H9 (cell line): Measurements from ENCODE around the gene ZER1. TPM values are rescaled to one million over a fixed set of nuclear protein-coding genes. Genes with fewer than 3 reads are reported as not detected.

Source experiments
- DNase-seq: peaks from one replicate; pipeline ENCODE4 v3.0.0-alpha.2; 2017
- H2AFZ ChIP-seq: one replicate; pipeline ENCODE4 v1.6.1; 2013; ENCODE audit warnings: mild to moderate bottlenecking, low read length, control low read depth, moderate library complexity
- H2AK5ac ChIP-seq: 2 replicates; pipeline ENCODE4 v1.6.1; 2013; ENCODE audit warnings: low read length, control low read depth, mixed read lengths; ENCODE audit not compliant: insufficient read length
- H2BK120ac ChIP-seq: one replicate; pipeline ENCODE4 v1.6.1; 2013; ENCODE audit warnings: low read depth, mild to moderate bottlenecking, low read length, control low read depth, inconsistent platforms; ENCODE audit not compliant: poor library complexity, severe bottlenecking
- H2BK12ac ChIP-seq: 2 replicates; pipeline ENCODE4 v1.6.1; 2013; ENCODE audit warnings: low read length, control low read depth, mixed read lengths, low read depth; ENCODE audit not compliant: insufficient read length
- H2BK15ac ChIP-seq: 2 replicates; pipeline ENCODE4 v1.6.1; 2013; ENCODE audit warnings: low read depth, low read length, control low read depth
- H2BK20ac ChIP-seq: one replicate; pipeline ENCODE4 v1.6.1; 2013; ENCODE audit warnings: low read depth, mild to moderate bottlenecking, low read length, control low read depth, inconsistent platforms; ENCODE audit not compliant: poor library complexity, severe bottlenecking
- H2BK5ac ChIP-seq: 2 replicates; pipeline ENCODE4 v1.6.1; 2013; ENCODE audit warnings: low read length, control low read depth, mixed read lengths; ENCODE audit not compliant: insufficient read length
- H3K14ac ChIP-seq: 2 replicates; pipeline ENCODE4 v1.6.1; 2013; ENCODE audit warnings: low read length, control low read depth; ENCODE audit not compliant: insufficient read depth
- H3K18ac ChIP-seq: 2 replicates; pipeline ENCODE4 v1.6.1; 2013; ENCODE audit warnings: low read depth, mild to moderate bottlenecking, mixed read lengths, low read length, control low read depth; ENCODE audit not compliant: insufficient read length
- H3K23ac ChIP-seq: 2 replicates; pipeline ENCODE4 v1.6.1; 2013; ENCODE audit warnings: low read length, control low read depth, mixed read lengths, low read depth; ENCODE audit not compliant: insufficient read length
- H3K23me2 ChIP-seq: 2 replicates; pipeline ENCODE4 v1.6.1; 2013; ENCODE audit warnings: low read depth, mild to moderate bottlenecking, mixed read lengths, low read length, control low read depth; ENCODE audit not compliant: insufficient read length, poor library complexity, severe bottlenecking
- H3K27ac ChIP-seq: 2 replicates; pipeline ENCODE4 v1.5.1; 2013; ENCODE audit warnings: low read length, control low read depth, mixed read lengths, low read depth; ENCODE audit not compliant: insufficient read length
- H3K27me3 ChIP-seq: 2 replicates; pipeline ENCODE4 v1.6.1; 2013; ENCODE audit warnings: low read length, control low read depth, inconsistent platforms; ENCODE audit not compliant: insufficient read depth
- H3K4ac ChIP-seq: 2 replicates; pipeline ENCODE4 v1.6.1; 2013; ENCODE audit warnings: low read depth, mild to moderate bottlenecking, control low read depth, inconsistent platforms, low read length, moderate library complexity
- H3K4me1 ChIP-seq: 2 replicates; pipeline ENCODE4 v1.6.1; 2013; ENCODE audit warnings: low read length, control low read depth, inconsistent platforms; ENCODE audit not compliant: insufficient read depth
- H3K4me2 ChIP-seq: 2 replicates; pipeline ENCODE4 v1.6.1; 2013; ENCODE audit warnings: low read length, control low read depth, mixed read lengths; ENCODE audit not compliant: insufficient read length, insufficient read depth
- H3K56ac ChIP-seq: 2 replicates; pipeline ENCODE4 v1.6.1; 2013; ENCODE audit warnings: low read depth, mild to moderate bottlenecking, mixed read lengths, low read length, control low read depth; ENCODE audit not compliant: insufficient read length
- H3K79me1 ChIP-seq: 2 replicates; pipeline ENCODE4 v1.6.1; 2013; ENCODE audit warnings: low read depth, mild to moderate bottlenecking, moderate library complexity, low read length, control low read depth, inconsistent platforms; ENCODE audit not compliant: insufficient read depth, poor library complexity, severe bottlenecking
- H3K79me2 ChIP-seq: 2 replicates; pipeline ENCODE4 v1.6.1; 2013; ENCODE audit warnings: low read length, control low read depth, inconsistent platforms; ENCODE audit not compliant: insufficient read depth
- H3K9ac ChIP-seq: 2 replicates; pipeline ENCODE4 v1.6.1; 2013; ENCODE audit warnings: low read length, control low read depth, mixed read lengths; ENCODE audit not compliant: insufficient read length; ENCODE audit errors: extremely low read depth
- H3K9me3 ChIP-seq: one replicate; pipeline ENCODE4 v1.6.1; 2013; ENCODE audit warnings: low read depth, low read length, inconsistent platforms; ENCODE audit not compliant: control insufficient read depth
- H3T11ph ChIP-seq: one replicate; pipeline ENCODE4 v1.6.1; 2013; ENCODE audit warnings: mild to moderate bottlenecking, low read length, control low read depth, inconsistent platforms
- H4K20me1 ChIP-seq: one replicate; pipeline ENCODE4 v1.6.1; 2013; ENCODE audit not compliant: control insufficient read depth, insufficient read length, insufficient read depth
- H4K5ac ChIP-seq: 2 replicates; pipeline ENCODE4 v1.6.1; 2013; ENCODE audit warnings: low read depth, mild to moderate bottlenecking, mixed read lengths, low read length, control low read depth; ENCODE audit not compliant: insufficient read length
- H4K8ac ChIP-seq: replicated peaks from 2 replicates; pipeline ENCODE4 v1.6.1; 2013; ENCODE audit warnings: low read length, control low read depth, mixed read lengths, low read depth; ENCODE audit not compliant: insufficient read length
- H4K91ac ChIP-seq: 2 replicates; pipeline ENCODE4 v1.6.1; 2013; ENCODE audit warnings: low read depth, mild to moderate bottlenecking, moderate library complexity, mixed read lengths, low read length, control low read depth; ENCODE audit not compliant: insufficient read length
- H3K27ac Mint-ChIP-seq, 3 experiments: 2 replicates in 2 of 3; 3 replicates in 1 of 3; pipeline ENCODE4 v1.8.0; 2020 to 2021; ENCODE audit warnings: mixed read lengths in 3 of 3, mild to moderate bottlenecking in 1 of 3, moderate library complexity in 1 of 3
- H3K27me3 Mint-ChIP-seq: 2 replicates; pipeline ENCODE4 v1.8.0; 2021; ENCODE audit warnings: low read depth, mild to moderate bottlenecking, moderate library complexity, mixed read lengths
- H3K36me3 Mint-ChIP-seq, 3 experiments: 2 replicates in 2 of 3; 3 replicates in 1 of 3; pipeline ENCODE4 v1.8.0; 2020 to 2021; ENCODE audit warnings: low read depth in 3 of 3, mixed read lengths in 3 of 3; ENCODE audit not compliant: insufficient read depth in 1 of 3
- H3K4me1 Mint-ChIP-seq, 2 experiments: 2 replicates each; pipeline ENCODE4 v1.8.0; 2020; ENCODE audit warnings: mixed read lengths in 2 of 2
- H3K4me3 Mint-ChIP-seq, 2 experiments: 2 replicates in 1 of 2; 3 replicates in 1 of 2; pipeline ENCODE4 v1.8.0; 2020 to 2021; ENCODE audit warnings: mild to moderate bottlenecking in 2 of 2, mixed read lengths in 2 of 2, moderate library complexity in 1 of 2
- H3K9me3 Mint-ChIP-seq, 2 experiments: 2 replicates in 1 of 2; 3 replicates in 1 of 2; pipeline ENCODE4 v1.8.0; 2020; ENCODE audit warnings: mild to moderate bottlenecking in 2 of 2, mixed read lengths in 2 of 2, moderate library complexity in 1 of 2
- CTCF ChIP-seq: fragments of 200-600 bp; sonication (generic); conservative IDR thresholded peaks from 3 replicates; pipeline ENCODE4 v1.8.0; 2021; ENCODE audit warnings: antibody characterized with exemption, mild to moderate bottlenecking
- WGBS: extraction: QIAGEN DNeasy Blood & Tissue Kit; methylation state at CpG from one replicate; pipeline ENCODE4 v1.1.7; 2013; ENCODE audit warnings: missing lambda C conversion rate, low lambda C conversion rate, mixed read lengths; ENCODE audit not compliant: insufficient read length; ENCODE audit errors: extremely low coverage; 5-methylcytosine and 5-hydroxymethylcytosine counted together
- total RNA-seq: library from RNA; stranded (reverse); gene quantifications from 2 replicates; pipeline ENCODE4 v1.2.1, GENCODE V29; 2021

ZER1 gene
- total RNA-seq, 1 experiment from 2014 or later = 24.2 TPM

GRCh38 chr9:128747241-128747640 lies 24.5 kb downstream of the ZER1 start:
- Histone ChIP-seq H4K8ac (no peak overlapping the region), H3K4me2 (no peak overlapping the region), H2BK15ac (no peak overlapping the region), H2AFZ (no peak overlapping the region), H4K91ac (no peak overlapping the region), H3K14ac (no peak overlapping the region), H3K18ac (no peak overlapping the region), H2BK120ac (no peak overlapping the region), H3K9ac (no peak overlapping the region), H3K27ac (no peak overlapping the region), H3K4ac (no peak overlapping the region), H3K23ac (no peak overlapping the region), H4K5ac (no peak overlapping the region), H3K56ac (no peak overlapping the region), H4K20me1 (peaks cover 3% of the 10 kb centered on the region), H2AK5ac (no peak overlapping the region), H3K9me3 (no peaks in the 10 kb centered on the region), H2BK12ac (no peak overlapping the region), H2BK5ac (no peak overlapping the region), H3T11ph (no peak overlapping the region), H2BK20ac (no peak overlapping the region), H3K23me2 (no peaks in the 10 kb centered on the region), H3K27me3 (no peaks in the 10 kb centered on the region), H3K4me1 (no peaks in the 10 kb centered on the region), H3K79me2 (no peaks in the 10 kb centered on the region), H3K79me1 (no peaks in the 10 kb centered on the region)
- no peaks in the 10 kb centered on the region for H3K9me3 Mint-ChIP-seq
- no peak for DNase-seq
- H3K36me3 Mint-ChIP-seq = peaks cover 0 to 9% (median 5%) of the 10 kb centered on the region in 3 experiments; a peak in 4 of 7 replicates
- WGBS = no CpG with 5 or more reads among the region's 1 CpG
- H3K4me3 Mint-ChIP-seq = no peak overlapping the region
- H3K4me1 Mint-ChIP-seq = no peaks in the 10 kb centered on the region
- no peak for TF ChIP-seq CTCF
- no peak overlapping the region; a peak in 1 of 7 replicates for H3K27ac Mint-ChIP-seq
- no peaks in the 10 kb centered on the region; the same call in 1 of the 2 replicates for H3K27me3 Mint-ChIP-seq
